ENCODE results near the gene C19orf85. TPM values are rescaled to one million over a fixed set of nuclear protein-coding genes. Genes with fewer than 3 reads are reported as not detected.

Gene C19orf85
- total RNA-seq, 1 experiment from 2014 or later = 0.74 TPM

DNA sequence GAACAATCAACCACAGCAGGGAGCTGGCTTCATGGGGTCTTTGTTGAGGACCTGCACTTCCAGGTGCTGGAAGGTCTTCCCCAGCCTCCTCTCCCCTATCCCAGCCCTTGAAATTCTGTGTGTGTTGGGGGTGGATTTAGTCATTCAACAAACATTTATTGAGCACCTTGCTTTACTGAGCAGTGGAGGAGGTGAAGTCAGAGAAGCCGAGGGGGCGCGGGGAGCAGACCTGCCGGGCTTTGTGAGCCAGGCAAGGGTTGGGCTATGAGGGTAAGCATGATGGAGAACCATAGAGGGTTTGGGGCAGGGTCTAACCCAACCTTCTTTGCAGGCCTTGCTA lies 3.5 kb upstream of the C19orf85 start:
- no peak overlapping the region for H3K4me3 ChIP-seq
- H3K27me3 ChIP-seq (ENCODE audit: insufficient read depth, low read depth) = no peaks in the 10 kb centered on the region
- no peak for TF ChIP-seq EZH2 (IDR thresholded peaks at IDR 0.05; ENCODE audit: low read depth)
- TF ChIP-seq, protein P1, sequence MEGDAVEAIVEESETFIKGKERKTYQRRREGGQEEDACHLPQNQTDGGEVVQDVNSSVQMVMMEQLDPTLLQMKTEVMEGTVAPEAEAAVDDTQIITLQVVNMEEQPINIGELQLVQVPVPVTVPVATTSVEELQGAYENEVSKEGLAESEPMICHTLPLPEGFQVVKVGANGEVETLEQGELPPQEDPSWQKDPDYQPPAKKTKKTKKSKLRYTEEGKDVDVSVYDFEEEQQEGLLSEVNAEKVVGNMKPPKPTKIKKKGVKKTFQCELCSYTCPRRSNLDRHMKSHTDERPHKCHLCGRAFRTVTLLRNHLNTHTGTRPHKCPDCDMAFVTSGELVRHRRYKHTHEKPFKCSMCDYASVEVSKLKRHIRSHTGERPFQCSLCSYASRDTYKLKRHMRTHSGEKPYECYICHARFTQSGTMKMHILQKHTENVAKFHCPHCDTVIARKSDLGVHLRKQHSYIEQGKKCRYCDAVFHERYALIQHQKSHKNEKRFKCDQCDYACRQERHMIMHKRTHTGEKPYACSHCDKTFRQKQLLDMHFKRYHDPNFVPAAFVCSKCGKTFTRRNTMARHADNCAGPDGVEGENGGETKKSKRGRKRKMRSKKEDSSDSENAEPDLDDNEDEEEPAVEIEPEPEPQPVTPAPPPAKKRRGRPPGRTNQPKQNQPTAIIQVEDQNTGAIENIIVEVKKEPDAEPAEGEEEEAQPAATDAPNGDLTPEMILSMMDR (conservative IDR thresholded peaks at IDR 0.05) = peak; percentile 59; the same call in 1 of the 2 replicates
- H2AFZ ChIP-seq = no peak overlapping the region
- H3K36me3 ChIP-seq (ENCODE audit: low read depth) = no peaks in the 10 kb centered on the region
- H3K27ac ChIP-seq = no peak overlapping the region
- H3K4me2 ChIP-seq = peak overlapping the region; percentile 40
- H3K9me3 ChIP-seq (ENCODE audit: insufficient read depth, low read depth) = no peaks in the 10 kb centered on the region
- no peak for DNase-seq
- no TSS peak for BruUV-seq (replicated peaks)
- peaks cover 39% of the 10 kb centered on the region for H3F3A ChIP-seq (ENCODE audit: insufficient read depth, low read depth)
- intact Hi-C loops (cut with micrococcal nuclease; ENCODE audit: unreplicated experiment) = no loop called here
- H3K79me2 ChIP-seq (ENCODE audit: low read depth) = peaks cover 13% of the 10 kb centered on the region
- no peaks in the 10 kb centered on the region for H4K20me1 ChIP-seq (ENCODE audit: insufficient read depth)
- no peaks in the 10 kb centered on the region for H3K9me2 ChIP-seq (ENCODE audit: insufficient read depth)
- peaks cover 24% of the 10 kb centered on the region for H3K4me1 ChIP-seq (replicated peaks; ENCODE audit: insufficient read depth)
- POLR2A ChIA-PET (ENCODE audit: unreplicated experiment) = no interaction called here
- CTCF ChIA-PET = interaction anchor here (0.6 to 1.6 kb wide), 7 partner anchors 9 to 364 kb away, joined by 3 to 13 read pairs (median 4); partner anchors contain the start of gene ZNF628

DNA sequence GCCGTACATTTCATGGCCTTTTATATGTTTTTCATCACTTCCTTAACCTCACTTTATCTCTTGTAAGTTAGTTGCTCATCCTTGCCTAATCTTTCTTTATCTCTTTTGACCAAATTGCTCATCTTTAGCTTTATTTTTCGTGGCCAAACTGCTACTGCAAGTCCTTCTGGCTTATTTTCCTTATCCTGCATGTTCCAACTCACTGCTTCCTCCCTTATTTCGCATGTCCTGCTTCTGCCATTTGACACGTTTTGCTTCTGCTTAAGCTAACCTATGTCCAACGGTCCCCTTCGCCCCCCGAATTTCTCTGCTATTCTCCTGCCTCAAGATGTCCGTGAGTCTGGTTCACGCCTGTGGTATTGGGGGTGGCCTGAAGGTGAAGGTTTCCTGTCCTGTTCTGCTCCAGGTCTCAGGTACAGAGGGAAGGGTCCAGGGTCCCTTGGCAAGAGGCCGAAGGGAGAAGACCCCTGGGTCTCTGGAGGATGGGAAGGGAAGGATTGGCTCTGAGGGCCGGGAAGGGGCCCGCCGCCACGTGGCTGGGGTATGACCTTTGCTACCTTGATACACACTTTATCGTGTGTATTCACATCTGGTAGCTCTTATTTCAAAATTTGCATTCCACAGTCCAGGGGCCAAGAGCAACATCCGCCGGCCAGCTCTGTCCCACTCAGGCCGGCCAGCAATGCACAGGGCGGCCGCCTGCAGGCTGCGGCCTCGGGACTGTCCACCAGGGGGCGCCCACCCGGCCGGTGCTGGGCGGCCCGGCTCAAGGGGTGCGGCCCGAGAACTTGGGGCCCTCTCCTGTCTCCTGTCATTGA lies 2.9 kb upstream of the C19orf85 start:
- BruUV-seq (replicated peaks) = no TSS peak
- POLR2A ChIA-PET (ENCODE audit: unreplicated experiment) = interaction anchor here (0.6 to 0.7 kb wide), 2 partner anchors 24 to 37 kb away, joined by 5 to 7 read pairs; no protein-coding TSS in a partner anchor
- TF ChIP-seq EZH2 (IDR thresholded peaks at IDR 0.05; ENCODE audit: low read depth) = no peak
- TF ChIP-seq, protein P1 (conservative IDR thresholded peaks at IDR 0.05) = peak; percentile 100
- Histone ChIP-seq H3K27me3 (ENCODE audit: insufficient read depth, low read depth) (no peaks in the 10 kb centered on the region), H3K9me3 (ENCODE audit: insufficient read depth, low read depth) (no peaks in the 10 kb centered on the region), H3F3A (ENCODE audit: insufficient read depth, low read depth) (peaks cover 40% of the 10 kb centered on the region), H3K4me3 (no peak overlapping the region), H3K36me3 (ENCODE audit: low read depth) (no peaks in the 10 kb centered on the region), H3K4me1 (replicated peaks; ENCODE audit: insufficient read depth) (peaks cover 20% of the 10 kb centered on the region), H3K4me2 (peak overlapping the region; percentile 40), H4K20me1 (ENCODE audit: insufficient read depth) (no peaks in the 10 kb centered on the region), H2AFZ (no peak overlapping the region), H3K9me2 (ENCODE audit: insufficient read depth) (no peaks in the 10 kb centered on the region), H3K79me2 (ENCODE audit: low read depth) (peaks cover 13% of the 10 kb centered on the region), H3K27ac (no peak overlapping the region)
- DNase-seq = peak in 1 of 2 experiments; percentile 77
- intact Hi-C loops (cut with micrococcal nuclease; ENCODE audit: unreplicated experiment) = no loop called here
- CTCF ChIA-PET = interaction anchor here (0.6 to 1.6 kb wide), 12 partner anchors 8 to 392 kb away, joined by 3 to 13 read pairs (median 3); partner anchors contain the start of gene ZNF628

DNA sequence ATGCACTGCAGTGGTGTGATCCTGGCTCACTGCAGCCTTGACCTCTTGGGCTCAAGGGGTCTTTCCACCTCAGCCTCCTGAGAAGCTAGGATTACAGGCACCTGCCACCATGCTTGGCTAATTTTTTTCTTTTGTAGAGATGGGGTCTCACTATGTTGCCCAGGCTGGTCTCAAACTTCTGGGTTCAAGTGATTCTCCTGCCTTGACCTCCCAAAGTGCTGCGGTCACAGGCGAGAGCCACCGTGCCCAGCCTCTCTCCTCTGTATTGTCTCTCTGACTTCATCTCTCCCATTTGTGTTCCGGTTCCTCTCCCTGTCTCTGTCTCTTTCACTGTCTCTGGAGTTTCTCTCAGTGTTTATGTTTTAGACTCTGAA lies 1.7 kb upstream of the C19orf85 start:
- Histone ChIP-seq H3K36me3 (ENCODE audit: low read depth) (no peaks in the 10 kb centered on the region), H3K9me2 (ENCODE audit: insufficient read depth) (no peaks in the 10 kb centered on the region), H3K4me2 (no peak overlapping the region), H4K20me1 (ENCODE audit: insufficient read depth) (no peaks in the 10 kb centered on the region), H3K4me3 (no peak overlapping the region), H3K4me1 (replicated peaks; ENCODE audit: insufficient read depth) (peaks cover 15% of the 10 kb centered on the region), H3F3A (ENCODE audit: insufficient read depth, low read depth) (peaks cover 35% of the 10 kb centered on the region), H3K79me2 (ENCODE audit: low read depth) (peaks cover 7% of the 10 kb centered on the region), H3K9me3 (ENCODE audit: insufficient read depth, low read depth) (no peaks in the 10 kb centered on the region), H3K27me3 (ENCODE audit: insufficient read depth, low read depth) (no peaks in the 10 kb centered on the region), H2AFZ (no peak overlapping the region), H3K27ac (no peak overlapping the region)
- ChIA-PET CTCF (no interaction called here), POLR2A (ENCODE audit: unreplicated experiment) (no interaction called here)
- intact Hi-C loops (cut with micrococcal nuclease; ENCODE audit: unreplicated experiment) = no loop called here
- no TSS peak for BruUV-seq (replicated peaks)
- DNase-seq = no peak
- TF ChIP-seq, protein P1 (conservative IDR thresholded peaks at IDR 0.05) = no peak
- TF ChIP-seq EZH2 (IDR thresholded peaks at IDR 0.05; ENCODE audit: low read depth) = no peak

Data from PC-9 (cell line).